ENCODE data around the gene CAPN9.
A peak's percentile ranks its signal among the peaks of the same experiment; 100 is the strongest.

CAPN9 gene

DNA sequence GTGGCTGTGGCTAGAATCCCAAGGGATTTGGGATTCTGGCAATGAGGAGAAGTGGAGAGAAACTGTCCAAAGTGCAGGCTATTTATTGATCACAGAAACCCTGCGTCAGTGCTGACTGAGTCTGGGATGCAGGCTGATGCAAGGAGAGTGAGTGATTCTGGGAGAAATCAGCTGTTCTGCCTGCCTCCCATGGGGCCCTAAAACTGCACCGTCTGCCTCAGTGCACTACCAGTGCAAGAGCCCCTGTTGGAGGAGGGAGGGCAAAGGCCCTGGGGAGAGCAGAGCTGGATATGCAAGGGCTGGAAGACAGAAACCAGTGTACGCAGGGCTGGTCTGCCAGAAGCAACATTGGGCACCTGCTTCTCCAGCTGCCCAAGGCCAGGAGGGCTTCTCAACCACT is 78.6 kb downstream of the CAPN9 start:
- H3K4me3 ChIP-seq (ENCODE audit: control insufficient read depth, low read depth, low read length): no peak overlapping the region
- TF ChIP-seq CTCF (IDR thresholded peaks at IDR 0.05; ENCODE audit: control insufficient read depth, insufficient read depth, low read depth, low read length, missing control alignments): no peak
- DNase-seq (ENCODE audit: low read depth): peak; percentile 16

DNA sequence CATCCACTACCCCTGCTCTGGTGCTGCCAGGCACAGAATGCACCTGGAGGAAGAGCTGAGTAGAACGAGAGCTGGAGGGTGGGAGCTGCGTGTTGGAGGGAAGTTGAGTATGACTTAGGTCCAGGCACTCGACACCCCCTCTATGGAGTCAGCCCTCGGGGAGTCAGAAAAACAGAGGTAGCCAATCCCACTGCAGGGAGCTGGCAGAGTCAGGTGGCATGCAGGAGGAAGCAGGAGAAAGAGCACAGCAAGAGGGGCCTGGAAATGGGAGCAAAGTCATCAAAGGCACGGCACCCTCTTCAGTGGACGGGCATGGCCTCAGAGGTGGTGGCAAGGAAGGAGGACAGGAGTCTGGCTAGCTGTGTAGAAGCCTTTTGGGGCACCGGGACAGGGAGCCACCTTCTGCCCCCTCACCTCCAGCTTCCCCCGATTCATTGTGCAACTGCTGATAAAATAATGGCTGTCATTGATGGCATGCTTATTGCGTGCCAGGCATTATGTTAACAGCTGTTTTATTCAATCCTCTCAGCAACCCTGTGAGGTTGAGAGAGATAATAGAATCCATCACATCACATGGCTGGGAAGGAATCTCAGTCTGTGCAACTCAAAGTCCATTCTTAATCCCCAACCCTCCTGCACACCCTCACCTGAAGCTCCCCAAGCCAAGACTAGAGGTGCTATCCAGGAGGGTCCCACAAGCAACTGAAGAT is 79.1 kb downstream of the CAPN9 start:
- H3K4me3 ChIP-seq (ENCODE audit: control insufficient read depth, low read depth, low read length): no peak overlapping the region
- no peak for TF ChIP-seq CTCF (IDR thresholded peaks at IDR 0.05; ENCODE audit: control insufficient read depth, insufficient read depth, low read depth, low read length, missing control alignments)
- no peak for DNase-seq (ENCODE audit: low read depth)

DNA sequence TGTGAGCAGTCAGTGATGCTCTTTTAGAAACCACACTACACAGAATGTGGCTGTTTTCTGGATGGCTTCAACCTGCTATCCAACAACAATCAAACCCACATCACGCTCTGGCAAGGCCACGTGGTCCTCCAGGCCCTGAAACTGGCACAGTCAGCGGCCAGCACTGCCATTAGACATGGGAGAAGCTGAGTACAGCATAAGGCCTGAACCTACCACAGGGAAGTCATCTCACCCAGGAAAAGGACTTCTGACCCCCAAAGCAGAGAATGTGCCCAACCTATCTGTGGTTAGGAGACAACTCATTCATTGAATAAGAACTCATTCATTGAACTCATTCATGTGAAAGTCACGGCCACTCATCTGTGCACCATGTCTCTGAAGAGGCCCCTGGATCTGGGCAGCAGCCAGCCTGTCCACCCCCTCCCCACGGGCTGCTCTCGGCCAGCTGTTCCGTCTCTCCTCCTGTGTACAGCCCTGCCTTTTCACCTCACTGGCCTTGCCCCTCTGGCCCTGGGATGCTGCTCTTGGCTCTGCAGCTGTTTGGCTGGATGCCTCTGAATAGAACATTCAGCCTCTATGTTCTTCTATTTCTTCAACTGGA is 80.0 kb downstream of the CAPN9 start:
- TF ChIP-seq CTCF (IDR thresholded peaks at IDR 0.05; ENCODE audit: control insufficient read depth, insufficient read depth, low read depth, low read length, missing control alignments): no peak
- no peak for DNase-seq (ENCODE audit: low read depth)
- H3K4me3 ChIP-seq (ENCODE audit: control insufficient read depth, low read depth, low read length): no peak overlapping the region

GRCh38 chr1:230827801-230828200 is 80.6 kb downstream of the CAPN9 start:
- TF ChIP-seq CTCF (IDR thresholded peaks at IDR 0.05; ENCODE audit: control insufficient read depth, insufficient read depth, low read depth, low read length, missing control alignments): no peak
- H3K4me3 ChIP-seq (ENCODE audit: control insufficient read depth, low read depth, low read length): no peak overlapping the region
- no peak for DNase-seq (ENCODE audit: low read depth)

DNA sequence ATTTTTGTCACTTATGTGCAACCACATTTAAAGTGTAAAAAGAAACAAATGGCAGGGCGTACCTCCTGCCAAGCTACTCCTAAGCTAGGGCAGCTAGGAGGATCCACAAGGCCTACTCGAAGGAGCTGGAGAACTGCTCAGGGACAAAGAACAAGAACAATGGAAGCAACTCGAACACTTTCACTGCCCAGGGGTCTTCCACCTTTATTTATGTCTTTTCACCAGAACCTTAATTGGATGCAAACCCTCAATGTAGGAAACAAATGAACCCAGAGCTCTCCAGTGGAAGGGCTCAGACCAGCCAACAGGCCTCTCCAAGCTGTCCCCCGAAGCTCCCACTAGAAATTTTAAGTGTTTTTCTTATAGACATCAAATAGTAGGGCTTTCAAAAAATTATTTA is 81.2 kb downstream of the CAPN9 start:
- no peak for DNase-seq (ENCODE audit: low read depth)
- no peak overlapping the region for H3K4me3 ChIP-seq (ENCODE audit: control insufficient read depth, low read depth, low read length)
- no peak for TF ChIP-seq CTCF (IDR thresholded peaks at IDR 0.05; ENCODE audit: control insufficient read depth, insufficient read depth, low read depth, low read length, missing control alignments)

GRCh38 chr1:230831771-230832170 is 84.6 kb downstream of the CAPN9 start:
- no peak for DNase-seq (ENCODE audit: low read depth)
- no peak for TF ChIP-seq CTCF (IDR thresholded peaks at IDR 0.05; ENCODE audit: control insufficient read depth, insufficient read depth, low read depth, low read length, missing control alignments)

More at GRCh38 chr1:230831771-230832170, 84.6 kb downstream of the CAPN9 start:
- no peak overlapping the region for H3K4me3 ChIP-seq (ENCODE audit: control insufficient read depth, low read depth, low read length)
